CD14-positive monocyte (primary cell): Measurements from ENCODE around the gene EEF1A1. TPM values are rescaled to one million over a fixed set of nuclear protein-coding genes. Genes with fewer than 3 reads are reported as not detected.
A peak's percentile ranks its signal among the peaks of the same experiment; 100 is the strongest.
"Not testable (repeated sequence)": the region's sequence is repeated elsewhere in the genome, so short reads cannot be mapped to it uniquely, and the experiment has no call there.

Experiments used
- DNase-seq, 3 donors: peaks; one replicate each; pipeline ENCODE4 v3.0.0-alpha.2; 2011 to 2022
- H2AFZ ChIP-seq: 2 replicates; pipeline ENCODE4 v1.6.0; 2012; ENCODE audit warnings: mild to moderate bottlenecking, low read depth, low read length, inconsistent platforms; ENCODE audit not compliant: insufficient read depth, poor library complexity, severe bottlenecking
- H3K27ac ChIP-seq, 2 donors: 1 replicate in 1 of 2; 2 replicates in 1 of 2; pipeline ENCODE4 v1.5.1; 2012 to 2013; ENCODE audit warnings: low read length in 2 of 2, control low read depth in 1 of 2, inconsistent platforms in 1 of 2, low read depth in 1 of 2, mild to moderate bottlenecking in 1 of 2
- H3K27me3 ChIP-seq, 2 donors: one replicate each; pipeline versions ENCODE4 v1.6.0 to v1.6.1; 2011 to 2013; ENCODE audit warnings: low read length in 2 of 2; ENCODE audit not compliant: control insufficient read depth in 2 of 2, insufficient read depth in 2 of 2
- H3K36me3 ChIP-seq, 2 donors: replicated peaks in 1 of 2; 1 replicate in 1 of 2; 2 replicates in 1 of 2; pipeline versions ENCODE4 v1.5.1 to v1.6.1; 2012 to 2013; ENCODE audit warnings: low read length in 2 of 2, control low read depth in 1 of 2, inconsistent platforms in 1 of 2, mild to moderate bottlenecking in 1 of 2; ENCODE audit not compliant: insufficient read depth in 2 of 2, control insufficient read depth in 1 of 2
- H3K4me1 ChIP-seq, 2 donors: 1 replicate in 1 of 2; 2 replicates in 1 of 2; pipeline versions ENCODE4 v1.5.1 to v1.6.1; 2012 to 2013; ENCODE audit warnings: low read length in 2 of 2, control low read depth in 1 of 2, inconsistent platforms in 1 of 2, mild to moderate bottlenecking in 1 of 2, moderate library complexity in 1 of 2; ENCODE audit not compliant: insufficient read depth in 2 of 2, control insufficient read depth in 1 of 2
- H3K4me2 ChIP-seq: replicated peaks from 2 replicates; pipeline ENCODE3; 2012; ENCODE audit warnings: low read length, moderate library complexity, mild to moderate bottlenecking; ENCODE audit not compliant: poor library complexity, severe bottlenecking; ENCODE audit errors: extremely low read depth
- H3K4me3 ChIP-seq, 3 experiments: fragments of 200-600 bp in 1 of 3; sonication (generic) in 1 of 3; replicated peaks in 1 of 3; 1 replicate in 2 of 3; 2 replicates in 1 of 3; pipeline ENCODE4 v1.5.1; 2011 to 2013; ENCODE audit warnings: low read length in 3 of 3, mild to moderate bottlenecking in 3 of 3, control low read depth in 2 of 3, low read depth in 2 of 3, inconsistent platforms in 1 of 3, moderate library complexity in 1 of 3
- H3K79me2 ChIP-seq: 2 replicates; pipeline ENCODE4 v1.6.0; 2012; ENCODE audit warnings: mild to moderate bottlenecking, control low read depth, inconsistent platforms, low read length, moderate library complexity; ENCODE audit not compliant: insufficient read depth
- H3K9ac ChIP-seq: 2 replicates; pipeline ENCODE4 v1.6.0; 2017; ENCODE audit warnings: low read length, mild to moderate bottlenecking; ENCODE audit not compliant: insufficient read depth, poor library complexity, severe bottlenecking
- H3K9me3 ChIP-seq, 2 donors: replicated peaks in 1 of 2; 1 replicate in 1 of 2; 2 replicates in 1 of 2; pipeline versions ENCODE4 v1.5.1 to v1.6.1; 2012 to 2013; ENCODE audit warnings: low read length in 2 of 2, control low read depth in 1 of 2; ENCODE audit not compliant: control insufficient read depth in 1 of 2, insufficient read depth in 1 of 2
- H4K20me1 ChIP-seq: 2 replicates; pipeline ENCODE4 v1.6.0; 2012; ENCODE audit warnings: mild to moderate bottlenecking, low read length, control low read depth, moderate library complexity; ENCODE audit not compliant: insufficient read depth
- H3K27ac Mint-ChIP-seq, 7 donors: one replicate each; pipeline ENCODE4 v1.8.0; 2020; ENCODE audit warnings: mild to moderate bottlenecking in 7 of 7, mixed read lengths in 7 of 7, moderate library complexity in 6 of 7, inconsistent platforms in 2 of 7
- H3K27me3 Mint-ChIP-seq, 3 donors: one replicate each; pipeline ENCODE4 v1.8.0; 2021 to 2022; ENCODE audit warnings: low read depth in 3 of 3, mild to moderate bottlenecking in 3 of 3, mixed read lengths in 3 of 3, moderate library complexity in 3 of 3, inconsistent platforms in 1 of 3
- H3K36me3 Mint-ChIP-seq, 2 donors: one replicate each; pipeline ENCODE4 v1.8.0; 2020; ENCODE audit warnings: mixed read lengths in 2 of 2, inconsistent platforms in 1 of 2, mild to moderate bottlenecking in 1 of 2
- H3K4me1 Mint-ChIP-seq: one replicate; pipeline ENCODE4 v1.8.0; 2020; ENCODE audit warnings: mild to moderate bottlenecking, mixed read lengths
- H3K4me3 Mint-ChIP-seq, 2 donors: one replicate each; pipeline ENCODE4 v1.8.0; 2020; ENCODE audit warnings: mild to moderate bottlenecking in 2 of 2, mixed read lengths in 2 of 2, moderate library complexity in 1 of 2
- H3K9me3 Mint-ChIP-seq, 7 donors: one replicate each; pipeline ENCODE4 v1.8.0; 2020 to 2022; ENCODE audit warnings: mixed read lengths in 7 of 7, mild to moderate bottlenecking in 6 of 7, moderate library complexity in 6 of 7, inconsistent platforms in 2 of 7
- CTCF ChIP-seq: fragments of 200-600 bp; IDR thresholded peaks from one replicate; pipeline ENCODE4 v1.8.0; 2022; ENCODE audit warnings: antibody characterized with exemption, mild to moderate bottlenecking
- WGBS: methylation state at CpG from one replicate; pipeline ENCODE4 v1.1.5; 2013; ENCODE audit warnings: missing lambda C conversion rate; ENCODE audit not compliant: insufficient coverage; 5-methylcytosine and 5-hydroxymethylcytosine counted together
- intact Hi-C, 2 donors: fragments of 100-400 bp; cut with micrococcal nuclease; formaldehyde crosslinking; loops; one replicate each; pipeline versions ENCODE4 v1.15.0 to v1.15.1; 2023
- polyA plus RNA-seq, 3 donors: library from polyadenylated mRNA; depleted of rRNA in 1 of 3; unstranded in 2 of 3; stranded (reverse) in 1 of 3; fragments of 300-500 nt in 2 of 3; fragments of >200 nt in 1 of 3; fragmentation: Illumina TruSeq in 2 of 3; gene quantifications; 1 replicate in 2 of 3; 2 replicates in 1 of 3; pipeline ENCODE4 v1.2.3, GENCODE V29; 2012 to 2021

The EEF1A1 gene
- polyA plus RNA-seq, 3 donors, result 5,292 to 7,368 (median 5,586) TPM

DNA sequence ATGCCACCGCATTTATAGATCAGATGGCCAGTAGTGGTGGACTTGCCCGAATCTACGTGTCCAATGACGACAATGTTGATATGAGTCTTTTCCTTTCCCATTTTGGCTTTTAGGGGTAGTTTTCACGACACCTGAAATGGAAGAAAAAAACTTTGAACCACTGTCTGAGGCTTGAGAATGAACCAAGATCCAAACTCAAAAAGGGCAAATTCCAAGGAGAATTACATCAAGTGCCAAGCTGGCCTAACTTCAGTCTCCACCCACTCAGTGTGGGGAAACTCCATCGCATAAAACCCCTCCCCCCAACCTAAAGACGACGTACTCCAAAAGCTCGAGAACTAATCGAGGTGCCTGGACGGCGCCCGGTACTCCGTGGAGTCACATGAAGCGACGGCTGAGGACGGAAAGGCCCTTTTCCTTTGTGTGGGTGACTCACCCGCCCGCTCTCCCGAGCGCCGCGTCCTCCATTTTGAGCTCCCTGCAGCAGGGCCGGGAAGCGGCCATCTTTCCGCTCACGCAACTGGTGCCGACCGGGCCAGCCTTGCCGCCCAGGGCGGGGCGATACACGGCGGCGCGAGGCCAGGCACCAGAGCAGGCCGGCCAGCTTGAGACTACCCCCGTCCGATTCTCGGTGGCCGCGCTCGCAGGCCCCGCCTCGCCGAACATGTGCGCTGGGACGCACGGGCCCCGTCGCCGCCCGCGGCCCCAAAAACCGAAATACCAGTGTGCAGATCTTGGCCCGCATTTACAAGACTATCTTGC lies 725 bp downstream of the EEF1A1 start:
- intact Hi-C loops, result loop anchor here (2.0 to 10.0 kb wide), 5 partner anchors 55 to 133 kb away; partner anchors contain the start of genes SLC17A5 (in 2 of the 2) and MTO1 (in 1 of the 2)
- TF ChIP-seq CTCF, result no peak
- Mint-ChIP-seq H3K4me1 (peaks cover 56% of the 10 kb centered on the region), H3K27ac (peak overlapping the region; percentile 96 to 100 (median 99)), H3K27me3 (peaks cover 0 to 3% (median 3%) of the 10 kb centered on the region in 3 donors), H3K4me3 (peak overlapping the region; percentile 95 to 96), H3K36me3 (peaks cover 45 to 50% of the 10 kb centered on the region in 2 donors), H3K9me3 (peaks cover 0 to 2% (median 0%) of the 10 kb centered on the region in 7 donors)
- H3K27ac ChIP-seq, result peak overlapping the region; percentile 99 to 100
- no peak overlapping the region for H2AFZ ChIP-seq
- DNase-seq, result peak; percentile 93 to 98 (median 93)
- H3K9ac ChIP-seq, result peak overlapping the region; percentile 98
- H3K27me3 ChIP-seq, result no peaks in the 10 kb centered on the region
- peak overlapping the region; percentile 77 for H3K4me2 ChIP-seq
- H4K20me1 ChIP-seq, result peaks cover 57% of the 10 kb centered on the region
- peak overlapping the region; percentile 50 to 99 (median 98) for H3K4me3 ChIP-seq
- under 1% methylated on average over 52 of the region's 56 CpGs for WGBS
- no peaks in the 10 kb centered on the region for H3K9me3 ChIP-seq
- H3K79me2 ChIP-seq, result peaks cover 62% of the 10 kb centered on the region
- peaks cover 57 to 71% of the 10 kb centered on the region in 2 donors for H3K4me1 ChIP-seq
- H3K36me3 ChIP-seq, result peaks cover 43 to 50% of the 10 kb centered on the region in 2 donors

- H3K79me2 ChIP-seq, result peaks cover 66% of the 10 kb centered on the region
- not testable (repeated sequence) for DNase-seq
- peaks cover 60% of the 10 kb centered on the region for H3K4me1 Mint-ChIP-seq
These were observed 1.6 kb downstream of the EEF1A1 start for GRCh38 chr6:73518982-73519881.

DNA sequence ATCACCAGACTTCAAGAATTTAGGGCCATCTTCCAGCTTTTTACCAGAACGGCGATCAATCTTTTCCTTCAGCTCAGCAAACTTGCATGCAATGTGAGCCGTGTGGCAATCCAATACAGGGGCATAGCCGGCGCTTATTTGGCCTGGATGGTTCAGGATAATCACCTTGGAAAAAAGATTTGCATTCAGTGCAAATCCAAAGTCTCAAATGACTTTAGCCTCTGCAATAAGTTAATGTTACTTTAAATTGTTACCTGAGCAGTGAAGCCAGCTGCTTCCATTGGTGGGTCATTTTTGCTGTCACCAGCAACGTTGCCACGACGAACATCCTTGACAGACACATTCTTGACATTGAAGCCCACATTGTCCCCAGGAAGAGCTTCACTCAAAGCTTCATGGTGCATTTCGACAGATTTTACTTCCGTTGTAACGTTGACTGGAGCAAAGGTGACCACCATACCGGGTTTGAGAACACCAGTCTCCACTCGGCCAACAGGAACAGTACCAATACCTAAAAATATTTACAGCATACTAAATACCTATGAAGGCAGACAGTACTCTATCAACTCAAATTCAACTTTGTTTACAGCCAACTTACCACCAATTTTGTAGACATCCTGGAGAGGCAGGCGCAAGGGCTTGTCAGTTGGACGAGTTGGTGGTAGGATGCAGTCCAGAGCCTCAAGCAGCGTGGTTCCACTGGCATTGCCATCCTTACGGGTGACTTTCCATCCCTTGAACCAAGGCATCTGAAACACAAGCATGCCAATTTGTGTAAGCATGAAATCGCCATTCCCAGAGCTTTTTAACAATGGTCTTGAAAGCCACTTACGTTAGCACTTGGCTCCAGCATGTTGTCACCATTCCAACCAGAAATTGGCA lies 2.5 kb downstream of the EEF1A1 start:
- H3K27me3 Mint-ChIP-seq, H3K9me3 Mint-ChIP-seq, H2AFZ ChIP-seq, H3K9ac ChIP-seq, DNase-seq, H3K9me3 ChIP-seq, H3K27me3 ChIP-seq: not testable (repeated sequence)
- peaks cover 49 to 59% of the 10 kb centered on the region in 2 donors for H3K36me3 ChIP-seq
- H3K4me3 ChIP-seq, result peak overlapping the region in 2 of 3 experiments; percentile 50 to 98
- Mint-ChIP-seq H3K36me3 (peaks cover 50 to 60% of the 10 kb centered on the region in 2 donors), H3K27ac (peak overlapping the region; percentile 86 to 100 (median 99)), H3K4me1 (peaks cover 56% of the 10 kb centered on the region), H3K4me3 (peak overlapping the region; percentile 69 to 95)
- intact Hi-C loops, result loop anchor here (5.0 to 10.0 kb wide), 2 partner anchors 54 to 94 kb away; partner anchors contain the start of gene MTO1 (in 1 of the 2)
- 65% methylated on average over 2 of the region's 19 CpGs for WGBS
- peaks cover 53 to 64% of the 10 kb centered on the region in 2 donors for H3K4me1 ChIP-seq
- peaks cover 74% of the 10 kb centered on the region for H4K20me1 ChIP-seq
- H3K79me2 ChIP-seq, result peaks cover 62% of the 10 kb centered on the region
- H3K4me2 ChIP-seq, result peak overlapping the region; percentile 77
- peak overlapping the region; percentile 56 to 99 for H3K27ac ChIP-seq

More at GRCh38 chr6:73518982-73519881, 1.6 kb downstream of the EEF1A1 start:
- not testable (repeated sequence) for H3K9me3 ChIP-seq, H3K9me3 Mint-ChIP-seq, H3K27me3 ChIP-seq, H2AFZ ChIP-seq, H3K27me3 Mint-ChIP-seq
- peak overlapping the region; percentile 50 to 99 (median 98) for H3K4me3 ChIP-seq
- peaks cover 65% of the 10 kb centered on the region for H4K20me1 ChIP-seq
- Mint-ChIP-seq H3K36me3 (peaks cover 49 to 59% of the 10 kb centered on the region in 2 donors), H3K27ac (peak overlapping the region; percentile 96 to 100 (median 99)), H3K4me3 (peak overlapping the region; percentile 95 to 96)
- intact Hi-C loops, result loop anchor here (5.0 to 10.0 kb wide), 2 partner anchors 54 to 93 kb away; partner anchors contain the start of gene MTO1 (in 1 of the 2)
- H3K4me2 ChIP-seq, result peak overlapping the region; percentile 77
- H3K27ac ChIP-seq, result peak overlapping the region; percentile 99 to 100
- peak overlapping the region; percentile 98 for H3K9ac ChIP-seq
- H3K36me3 ChIP-seq, result peaks cover 49 to 58% of the 10 kb centered on the region in 2 donors
- H3K4me1 ChIP-seq, result peaks cover 57 to 71% of the 10 kb centered on the region in 2 donors
- WGBS, result 0% methylated on average over 2 of the region's 8 CpGs
